GM21528 (cell line): ENCODE results near the gene ARMC12.
"Not testable (repeated sequence)": the region's sequence is repeated elsewhere in the genome, so short reads cannot be mapped to it uniquely, and the experiment has no call there.

Source experiments
- ATAC-seq: cut with Tn5 transposase; IDR thresholded peaks from one replicate; pipeline ENCODE4 v1.9.1; 2021; ENCODE audit warnings: mild to moderate bottlenecking, moderate library complexity; ENCODE audit not compliant: unreplicated experiment, low FRiP score

The ARMC12 gene

GRCh38 chr6:35733633-35734032, 3.2 kb upstream of the ARMC12 start:
- no peak for ATAC-seq

GRCh38 chr6:35734319-35734718, 2.5 kb upstream of the ARMC12 start:
- not testable (repeated sequence) for ATAC-seq

GRCh38 chr6:35735452-35735851, 1.4 kb upstream of the ARMC12 start:
- ATAC-seq, result no peak

- no peak for ATAC-seq
Measured at GRCh38 chr6:35736253-35736894, 458 bp upstream of the ARMC12 start.

- ATAC-seq, result no peak
Measured at GRCh38 chr6:35737413-35738211, 780 bp downstream of the ARMC12 start.

- ATAC-seq, result no peak
Measured at GRCh38 chr6:35739645-35740524, 3.1 kb downstream of the ARMC12 start.

- ATAC-seq, result no peak
Measured at GRCh38 chr6:35742842-35743241, 6.0 kb downstream of the ARMC12 start.

GRCh38 chr6:35745509-35745908, 8.7 kb downstream of the ARMC12 start:
- no peak for ATAC-seq

- no peak for ATAC-seq
Measured at GRCh38 chr6:35746516-35746915, 9.7 kb downstream of the ARMC12 start.

- no peak for ATAC-seq
Measured at GRCh38 chr6:35747877-35748276, 11.0 kb downstream of the ARMC12 start.

- no peak for ATAC-seq
Measured at GRCh38 chr6:35750557-35750956, 13.7 kb downstream of the ARMC12 start.

- ATAC-seq, result no peak
Measured at GRCh38 chr6:35751594-35751993, 14.8 kb downstream of the ARMC12 start.

- no peak for ATAC-seq
Measured at GRCh38 chr6:35752330-35752729, 15.5 kb downstream of the ARMC12 start.

GRCh38 chr6:35754452-35755277, 17.8 kb downstream of the ARMC12 start:
- ATAC-seq, result no peak

GRCh38 chr6:35755278-35755924, 18.6 kb downstream of the ARMC12 start:
- no peak for ATAC-seq

GRCh38 chr6:35757456-35758123, 20.8 kb downstream of the ARMC12 start:
- no peak for ATAC-seq

- no peak for ATAC-seq
Measured at GRCh38 chr6:35759426-35759825, 22.6 kb downstream of the ARMC12 start.

GRCh38 chr6:35765739-35766138, 28.9 kb downstream of the ARMC12 start:
- ATAC-seq, result no peak

GRCh38 chr6:35769211-35769610, 32.4 kb downstream of the ARMC12 start:
- no peak for ATAC-seq
